ENCODE data around the gene EME2.

The EME2 gene

GRCh38 chr16:1745181-1745899 is 27.3 kb upstream of the EME2 start:
- DNase-seq (ENCODE audit: low spot score): no peak

DNA sequence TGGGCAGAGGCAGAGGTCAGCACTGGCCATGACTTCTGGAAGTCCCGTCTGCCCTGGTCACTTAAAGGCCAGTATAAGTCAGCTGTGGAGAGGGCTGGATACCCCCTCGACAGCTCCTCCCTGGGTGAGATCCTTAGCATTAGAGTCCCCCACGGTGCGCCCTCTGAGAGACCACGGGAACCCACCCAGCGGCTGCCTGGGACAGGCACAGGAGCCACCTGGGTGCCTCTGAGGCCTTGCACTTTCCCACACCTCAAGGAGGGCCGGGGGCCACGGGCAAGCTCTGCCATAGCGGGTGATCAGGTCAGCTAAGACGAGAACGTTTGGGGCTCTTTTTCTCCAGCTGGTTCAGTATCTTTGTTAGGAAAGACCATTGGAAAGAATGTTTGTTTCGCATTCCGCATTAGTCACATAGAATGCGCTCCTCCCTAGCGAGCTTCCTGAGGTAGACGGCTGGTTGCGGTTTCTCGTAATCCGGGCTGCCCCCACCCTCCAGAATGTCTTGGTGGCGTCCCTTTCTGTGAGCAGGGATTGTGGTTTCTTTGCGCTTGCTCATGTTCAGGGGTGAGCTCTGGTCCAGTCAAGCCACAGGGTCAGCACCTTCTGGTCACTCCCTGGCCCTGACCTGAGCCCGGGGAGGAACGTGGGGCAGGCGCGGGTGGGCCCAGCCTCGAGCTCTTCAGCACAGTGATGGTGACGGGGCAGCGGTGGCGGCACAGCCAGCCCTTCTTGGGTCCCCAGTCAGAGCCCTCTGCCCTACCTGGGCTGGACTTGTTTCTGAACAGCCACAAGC is 26.5 kb upstream of the EME2 start:
- DNase-seq (ENCODE audit: low spot score): no peak

- DNase-seq (ENCODE audit: low spot score): no peak
Measured at GRCh38 chr16:1746693-1747195, 25.9 kb upstream of the EME2 start.

- DNase-seq (ENCODE audit: low spot score): no peak
Measured at GRCh38 chr16:1747934-1748333, 24.7 kb upstream of the EME2 start.

DNA sequence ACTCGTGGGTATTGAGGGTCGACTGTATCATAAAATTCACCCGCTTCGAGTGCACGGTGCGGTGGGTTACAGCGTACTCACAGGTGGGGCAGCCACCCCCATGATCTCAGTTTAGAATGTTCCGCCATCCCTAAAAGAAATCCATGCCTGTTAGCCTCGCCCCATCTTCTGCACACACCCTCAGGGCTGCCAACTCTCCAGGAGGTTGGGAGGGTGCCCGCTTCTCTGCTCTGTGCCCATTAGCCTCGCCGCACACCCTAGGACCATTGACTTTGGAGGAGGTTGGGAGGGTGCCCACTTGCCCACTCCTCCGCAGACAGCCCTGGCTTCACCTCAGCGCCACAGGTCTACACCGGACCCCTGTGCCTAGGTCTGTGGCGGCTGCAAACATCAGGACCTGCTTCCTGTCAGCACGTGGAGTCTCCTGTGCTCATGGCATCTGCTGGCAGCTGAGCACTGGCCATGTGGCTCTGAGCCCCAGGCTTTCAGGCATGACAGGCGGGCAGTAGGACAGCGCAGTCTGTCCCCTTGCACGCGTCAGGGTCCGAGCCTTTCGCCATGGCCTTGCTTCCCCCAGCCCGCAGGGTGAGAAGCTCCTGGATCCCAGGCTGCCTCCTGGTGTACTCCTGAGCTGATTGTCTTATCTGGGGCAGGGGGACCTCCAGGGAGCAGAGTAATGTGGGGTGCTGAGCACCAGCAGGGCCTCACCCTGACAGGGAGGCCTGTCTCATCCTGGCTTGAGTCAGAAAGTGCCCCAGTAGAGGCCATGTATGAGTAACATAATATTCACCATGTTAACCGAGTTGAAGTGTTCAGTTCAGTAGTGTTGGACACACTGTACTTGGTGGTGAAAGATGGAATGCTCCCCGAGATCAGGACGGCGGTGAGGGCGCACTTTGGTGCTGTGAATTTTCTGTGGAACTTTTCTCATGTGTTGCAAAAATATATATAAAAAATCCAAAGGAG is 23.2 kb upstream of the EME2 start:
- DNase-seq (ENCODE audit: low spot score): no peak

DNA sequence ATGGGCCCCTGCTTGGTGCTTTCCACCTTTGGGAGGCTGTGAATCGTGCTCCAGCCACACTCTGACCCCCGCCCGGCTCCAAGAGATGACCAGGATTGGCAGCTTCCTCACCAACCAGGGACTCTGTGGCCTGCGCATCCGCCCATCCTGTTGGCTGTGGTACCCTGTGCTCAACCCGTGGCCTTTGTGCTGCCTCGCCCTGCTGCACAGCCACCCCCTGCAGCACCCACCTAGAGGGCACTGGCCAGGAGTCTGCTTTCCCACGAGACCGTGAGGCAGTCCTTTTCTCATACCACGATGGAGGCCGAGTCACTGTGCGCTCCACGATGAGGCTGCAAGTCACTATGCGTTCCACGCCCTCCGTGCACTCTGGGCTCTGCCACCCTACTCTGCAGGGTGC is 20.7 kb upstream of the EME2 start:
- no peak for DNase-seq (ENCODE audit: low spot score)

GRCh38 chr16:1752853-1753252 is 19.8 kb upstream of the EME2 start:
- DNase-seq (ENCODE audit: low spot score): no peak

DNA sequence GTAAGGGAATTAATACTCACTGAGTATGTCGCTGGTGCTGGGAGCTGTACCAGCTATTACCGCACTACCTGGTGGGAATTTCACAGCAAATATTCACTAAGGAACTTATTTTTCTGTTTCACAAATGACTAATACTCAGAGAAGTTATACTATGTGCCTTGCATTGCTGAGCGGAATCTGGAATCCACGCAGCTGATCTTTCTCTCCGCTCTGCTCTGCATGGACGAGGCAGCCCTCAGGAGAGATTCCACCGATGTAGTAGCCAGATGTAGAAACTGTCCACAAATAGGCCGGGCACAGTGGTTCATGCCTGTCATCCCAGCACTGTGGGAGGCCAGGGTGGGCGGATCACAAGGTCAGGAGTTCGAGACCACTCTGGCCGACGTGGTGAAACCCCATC is 18.4 kb upstream of the EME2 start:
- no peak for DNase-seq (ENCODE audit: low spot score)

GRCh38 chr16:1757714-1758461 is 14.7 kb upstream of the EME2 start:
- no peak for DNase-seq (ENCODE audit: low spot score)

- DNase-seq (ENCODE audit: low spot score): no peak
Measured at GRCh38 chr16:1758923-1759322, 13.7 kb upstream of the EME2 start.

GRCh38 chr16:1759511-1759910 is 13.1 kb upstream of the EME2 start:
- DNase-seq (ENCODE audit: low spot score): no peak

- no peak for DNase-seq (ENCODE audit: low spot score)
Measured at GRCh38 chr16:1760911-1761310, 11.7 kb upstream of the EME2 start.

DNA sequence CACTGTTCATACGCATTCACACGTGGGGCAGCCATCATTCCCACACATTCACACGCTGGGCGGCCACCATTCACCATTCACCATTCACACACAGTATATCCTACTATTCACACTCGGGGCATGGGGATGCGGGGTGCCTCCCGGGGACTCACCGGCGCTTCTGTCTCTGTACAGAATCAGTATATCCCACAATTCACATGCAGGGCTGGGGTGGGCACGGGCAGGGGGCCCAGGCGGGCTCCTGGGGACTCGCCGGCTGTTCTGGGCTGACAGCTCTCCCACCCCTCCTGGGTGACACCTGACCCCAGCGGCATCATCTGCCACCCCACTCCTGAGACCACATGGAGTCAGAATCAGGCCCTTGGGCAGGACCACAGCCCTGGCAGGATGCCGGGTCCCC is 10.9 kb upstream of the EME2 start:
- no peak for DNase-seq (ENCODE audit: low spot score)

GRCh38 chr16:1762196-1762878 is 10.3 kb upstream of the EME2 start:
- no peak for DNase-seq (ENCODE audit: low spot score)

- no peak for DNase-seq (ENCODE audit: low spot score)
Measured at GRCh38 chr16:1762879-1763520, 9.6 kb upstream of the EME2 start.

DNA sequence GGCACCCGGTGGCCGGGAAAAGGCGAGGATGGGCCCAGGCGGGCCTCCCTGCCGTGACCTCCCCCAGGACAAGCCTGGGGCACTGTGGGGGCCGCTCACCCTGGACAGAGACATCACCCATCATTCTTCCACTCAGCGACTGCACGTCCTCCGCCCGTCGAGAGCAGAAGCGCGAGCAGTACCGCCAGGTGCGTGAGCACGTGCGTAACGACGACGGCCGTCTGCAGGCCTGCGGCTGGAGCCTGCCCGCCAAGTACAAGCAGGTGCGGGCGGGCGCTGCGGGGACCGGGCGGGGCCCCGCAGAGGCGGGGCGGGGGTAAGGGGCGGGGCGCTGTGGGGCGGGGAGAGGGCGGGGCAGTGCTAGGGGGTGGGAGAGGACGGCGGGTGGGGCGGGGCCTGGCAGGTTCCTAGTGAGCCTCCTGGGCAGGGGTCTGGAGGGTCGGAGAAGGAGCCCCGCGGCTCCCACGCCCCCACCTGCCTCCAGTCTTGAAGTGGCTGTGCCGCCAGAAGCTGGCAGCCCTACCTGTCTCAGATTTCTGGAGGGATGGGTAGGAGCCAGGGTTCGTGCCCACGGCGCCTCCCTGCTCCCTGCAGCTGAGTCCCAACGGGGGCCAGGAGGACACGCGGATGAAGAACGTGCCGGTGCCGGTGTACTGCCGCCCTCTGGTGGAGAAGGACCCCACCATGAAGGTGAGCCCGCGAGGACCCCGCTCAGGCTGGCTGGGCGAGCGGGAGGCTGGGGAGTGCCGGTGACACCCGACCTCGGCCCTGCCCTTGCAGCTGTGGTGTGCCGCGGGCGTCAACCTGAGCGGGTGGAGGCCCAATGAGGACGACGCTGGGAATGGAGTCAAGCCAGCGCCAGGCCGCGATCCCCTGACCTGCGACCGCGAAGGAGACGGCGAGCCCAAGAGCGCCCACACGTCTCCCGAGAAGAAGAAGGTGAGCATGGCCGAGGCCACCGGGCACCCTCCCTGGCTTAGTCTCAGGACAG is 8.8 kb upstream of the EME2 start:
- no peak for DNase-seq (ENCODE audit: low spot score)

DNA sequence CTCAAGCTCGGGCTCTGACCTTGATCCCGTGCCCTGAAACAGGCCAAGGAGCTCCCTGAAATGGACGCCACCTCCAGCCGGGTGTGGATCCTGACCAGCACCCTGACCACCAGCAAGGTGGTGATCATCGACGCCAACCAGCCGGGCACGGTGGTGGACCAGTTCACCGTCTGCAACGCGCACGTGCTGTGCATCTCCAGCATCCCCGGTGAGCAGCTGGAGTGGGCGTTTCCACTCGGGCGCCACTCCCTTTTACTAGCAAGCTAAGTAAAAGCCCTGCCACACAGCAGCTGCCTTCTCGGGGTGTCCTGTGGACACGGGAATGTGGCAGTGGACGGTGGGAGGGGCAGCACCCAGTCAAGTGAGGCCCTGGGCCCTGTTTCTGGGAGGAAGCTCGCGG is 7.6 kb upstream of the EME2 start:
- DNase-seq (ENCODE audit: low spot score): no peak

DNA sequence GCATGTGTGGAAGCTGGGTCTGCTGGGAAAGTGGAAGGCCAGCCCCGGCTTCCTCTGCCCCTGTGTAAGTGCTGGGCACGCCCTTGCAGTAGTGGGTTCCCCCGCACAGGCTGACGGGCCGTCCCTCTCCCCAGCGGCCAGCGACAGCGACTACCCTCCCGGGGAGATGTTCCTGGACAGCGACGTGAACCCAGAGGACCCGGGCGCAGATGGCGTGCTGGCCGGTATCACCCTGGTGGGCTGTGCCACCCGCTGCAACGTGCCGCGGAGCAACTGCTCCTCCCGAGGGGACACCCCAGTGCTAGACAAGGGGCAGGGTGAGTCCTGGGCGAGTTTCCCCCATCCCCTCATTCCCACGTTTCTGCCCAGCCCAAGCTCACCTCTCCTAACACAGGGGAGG is 6.8 kb upstream of the EME2 start:
- no peak for DNase-seq (ENCODE audit: low spot score)

GRCh38 chr16:1766231-1766630 is 6.4 kb upstream of the EME2 start:
- DNase-seq (ENCODE audit: low spot score): no peak
